Ectodermal cell (in vitro differentiated cells): Measurements from ENCODE around the gene ITGB8. TPM values are rescaled to one million over a fixed set of nuclear protein-coding genes. Genes with fewer than 3 reads are reported as not detected.

Experiments used
- H3K27ac ChIP-seq: 2 replicates; pipeline ENCODE4 v1.7.0; 2013; ENCODE audit warnings: mild to moderate bottlenecking, low read depth, low read length; ENCODE audit not compliant: insufficient read depth, poor library complexity, severe bottlenecking
- H3K27me3 ChIP-seq: 2 replicates; pipeline ENCODE4 v1.7.0; 2013; ENCODE audit warnings: mild to moderate bottlenecking, low read length; ENCODE audit not compliant: insufficient read depth, control insufficient read depth, poor library complexity, severe bottlenecking
- H3K36me3 ChIP-seq: one replicate; pipeline ENCODE4 v1.7.0; 2013; ENCODE audit warnings: low read length; ENCODE audit not compliant: control insufficient read depth, insufficient read depth
- H3K4me1 ChIP-seq: one replicate; pipeline ENCODE4 v1.7.0; 2013; ENCODE audit warnings: low read length; ENCODE audit not compliant: control insufficient read depth, insufficient read depth
- H3K4me3 ChIP-seq: 2 replicates; pipeline ENCODE4 v1.7.0; 2013; ENCODE audit warnings: low read depth, low read length, control low read depth; ENCODE audit not compliant: insufficient read depth
- H3K9me3 ChIP-seq: 2 replicates; pipeline ENCODE4 v1.7.0; 2013; ENCODE audit warnings: mild to moderate bottlenecking, low read length, moderate library complexity; ENCODE audit not compliant: control insufficient read depth
- WGBS, 2 experiments: methylation state at CpG; one replicate each; pipeline ENCODE4 v1.1.7; 2013; ENCODE audit warnings: missing lambda C conversion rate in 2 of 2; 5-methylcytosine and 5-hydroxymethylcytosine counted together
- polyA plus RNA-seq, 4 experiments: library from polyadenylated mRNA; stranded (reverse); fragments of 50-300 nt; gene quantifications; one replicate each; pipeline ENCODE4 v1.2.3, GENCODE V29; 2013

ITGB8 gene
- polyA plus RNA-seq (2013, experiment 1 of 4) = 5.7 TPM
- polyA plus RNA-seq (2013, experiment 2 of 4) = 6.1 TPM
- 5.8 TPM for polyA plus RNA-seq (2013, experiment 3 of 4)
- polyA plus RNA-seq (2013, experiment 4 of 4) = 7.6 TPM

DNA sequence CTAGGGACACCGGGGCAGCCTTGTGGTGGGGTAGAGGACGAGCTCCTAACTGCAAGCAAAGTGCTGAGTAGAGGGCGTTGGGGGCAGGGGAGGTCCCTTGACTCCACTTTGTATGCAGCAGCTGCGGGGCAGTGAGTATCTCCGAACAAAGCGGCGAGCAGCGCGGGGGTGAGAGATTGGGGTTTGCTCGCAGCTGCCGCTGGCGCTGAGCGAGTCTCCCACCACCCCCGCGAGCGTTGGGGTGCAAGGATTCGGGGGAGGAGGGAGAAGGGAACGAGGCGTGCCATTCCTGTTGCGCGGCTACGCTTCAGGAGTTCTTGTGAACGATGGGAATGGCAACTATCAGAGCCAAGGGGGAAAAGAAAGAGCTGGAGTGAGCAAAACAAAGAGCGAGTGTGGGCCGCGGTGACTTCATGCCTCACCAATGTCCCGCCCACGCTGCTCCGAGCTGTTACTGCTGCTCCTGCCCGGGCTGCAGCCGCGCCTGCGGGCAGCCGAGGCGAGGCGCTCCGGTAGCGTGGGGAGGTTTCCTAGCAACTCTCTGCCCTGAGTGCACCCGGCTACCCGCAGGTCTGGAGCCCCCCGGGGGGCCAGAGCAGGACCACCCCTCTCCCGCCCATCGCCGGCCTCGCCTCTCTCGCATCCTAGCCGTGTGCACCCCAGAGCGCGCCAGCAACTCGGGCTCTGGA is at the start of gene ITGB8:
Gene ITGB8 (plus strand): TSS at position 662 of the 689 bp plus-strand sequence. CDS start 907 bp downstream, outside the sequence.
- H3K4me3 ChIP-seq = peak within 1 kb of the TSS; percentile 80
- no peaks in the 10 kb centered on the region for H3K36me3 ChIP-seq
- H3K4me1 ChIP-seq = no peaks in the 10 kb centered on the region
- 0% methylated on average over 50 of the region's 50 CpGs for WGBS, 2 experiments
- H3K9me3 ChIP-seq = no peaks in the 10 kb centered on the region
- H3K27me3 ChIP-seq = peaks cover 5% of the 10 kb centered on the region
- H3K27ac ChIP-seq = peak within 1 kb of the TSS; percentile 99

DNA sequence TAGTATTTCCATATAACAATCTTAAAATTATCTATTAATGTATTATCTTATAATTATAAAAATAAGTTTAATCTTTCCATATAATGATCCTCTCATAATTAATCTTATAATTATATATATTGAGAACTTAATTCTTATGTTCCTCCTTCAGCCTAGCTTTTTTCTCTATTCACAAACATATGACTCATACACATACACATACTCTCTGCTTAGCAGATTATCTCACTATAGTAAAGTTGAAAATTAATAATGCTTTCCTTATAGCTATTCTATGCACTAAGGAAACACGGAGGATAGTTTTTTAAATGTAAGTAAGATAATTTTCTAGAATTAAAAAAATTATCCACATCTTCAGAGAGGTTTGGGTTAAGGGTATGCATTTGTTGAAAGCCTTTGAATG is 47.7 kb upstream of the ITGB8 start:
- Histone ChIP-seq H3K4me3 (no peak overlapping the region), H3K9me3 (no peaks in the 10 kb centered on the region), H3K27ac (no peak overlapping the region), H3K27me3 (no peaks in the 10 kb centered on the region), H3K36me3 (no peaks in the 10 kb centered on the region), H3K4me1 (no peaks in the 10 kb centered on the region)
- WGBS, 2 experiments = no CpG with 5 or more reads among the region's 1 CpG

DNA sequence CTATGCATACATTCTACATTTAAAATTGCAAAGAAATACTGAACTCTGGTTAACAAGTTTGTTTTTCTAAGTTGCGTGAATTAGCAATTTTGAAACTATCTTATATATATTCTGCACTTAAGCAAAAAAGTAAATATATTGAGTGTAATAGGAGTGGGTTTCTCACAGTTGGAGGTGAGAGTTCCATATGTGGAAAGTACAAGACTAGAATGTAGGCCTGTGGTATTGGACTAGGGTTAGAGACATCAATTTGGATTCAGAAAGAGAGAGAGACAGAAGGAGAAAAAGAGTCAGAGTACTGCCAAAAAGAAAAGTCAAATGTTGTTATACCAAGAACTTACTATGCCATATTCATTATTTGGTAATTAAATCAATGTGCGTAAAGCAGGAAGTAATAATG is 47.3 kb upstream of the ITGB8 start:
- Histone ChIP-seq H3K27ac (no peak overlapping the region), H3K4me1 (no peaks in the 10 kb centered on the region), H3K27me3 (no peaks in the 10 kb centered on the region), H3K36me3 (no peaks in the 10 kb centered on the region), H3K4me3 (no peak overlapping the region), H3K9me3 (no peaks in the 10 kb centered on the region)
- no CpG with 5 or more reads among the region's 2 CpGs for WGBS, 2 experiments

DNA sequence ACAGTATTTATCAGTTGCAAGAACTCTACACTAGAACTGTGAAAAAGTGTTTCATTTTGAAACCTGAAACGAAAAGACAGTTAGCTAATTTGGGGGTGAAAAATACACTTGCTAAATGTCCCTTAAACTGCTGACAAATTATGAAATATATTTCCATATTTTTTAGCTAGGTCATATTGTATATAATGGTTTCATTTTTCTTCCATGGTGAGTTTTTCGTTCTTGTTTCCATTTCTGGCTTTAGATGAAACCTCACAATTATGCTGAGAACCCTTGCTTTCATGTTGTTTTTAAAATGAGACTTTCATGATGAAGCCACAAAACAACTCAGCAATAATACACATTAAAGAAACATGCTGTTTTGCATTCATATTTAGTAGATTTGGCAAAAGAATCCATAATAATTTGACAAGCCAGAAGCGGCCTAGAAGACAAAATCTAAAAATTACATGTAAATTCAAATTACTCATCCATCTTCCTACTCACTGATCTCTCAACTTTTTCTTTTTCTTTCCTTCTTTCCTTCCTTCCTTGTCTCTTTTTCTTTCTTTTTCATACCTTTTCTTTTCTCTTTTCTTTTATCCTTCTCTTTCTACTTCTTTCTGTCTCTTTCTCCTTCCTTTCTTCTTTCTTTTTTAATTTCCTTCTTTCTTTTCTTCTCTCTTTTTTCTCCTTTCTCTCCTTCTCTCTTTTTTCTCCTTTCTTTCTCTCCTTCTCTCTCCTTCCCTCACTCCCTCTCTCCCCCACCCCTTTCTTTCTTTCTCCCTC is 46.5 kb upstream of the ITGB8 start:
- 85 to 99% methylated on average over 3 of the region's 3 CpGs for WGBS, 2 experiments
- Histone ChIP-seq H3K4me3 (no peak overlapping the region), H3K27me3 (no peaks in the 10 kb centered on the region), H3K4me1 (no peaks in the 10 kb centered on the region), H3K27ac (no peak overlapping the region), H3K36me3 (no peaks in the 10 kb centered on the region), H3K9me3 (no peaks in the 10 kb centered on the region)

DNA sequence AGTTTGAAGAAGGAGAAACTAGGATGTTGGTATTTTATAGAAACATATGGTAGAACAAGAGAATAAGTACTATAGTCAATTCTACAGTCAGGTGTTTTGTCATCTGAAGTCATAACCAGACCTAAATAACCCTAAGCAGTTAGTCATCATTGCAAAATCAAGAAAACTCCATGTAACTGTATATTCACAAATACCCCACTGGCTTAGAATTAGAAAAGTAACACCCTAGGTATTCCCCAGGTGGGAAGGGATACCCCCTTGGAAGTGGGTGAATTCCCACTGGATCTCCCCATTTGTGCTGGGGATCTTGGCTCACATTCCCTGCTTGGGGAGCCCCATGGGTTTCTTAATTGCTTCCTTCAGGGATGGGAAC is 45.9 kb upstream of the ITGB8 start:
- H3K36me3 ChIP-seq = no peaks in the 10 kb centered on the region
- H3K9me3 ChIP-seq = no peaks in the 10 kb centered on the region
- H3K4me1 ChIP-seq = no peaks in the 10 kb centered on the region
- H3K4me3 ChIP-seq = no peak overlapping the region
- no peaks in the 10 kb centered on the region for H3K27me3 ChIP-seq
- no peak overlapping the region for H3K27ac ChIP-seq

DNA sequence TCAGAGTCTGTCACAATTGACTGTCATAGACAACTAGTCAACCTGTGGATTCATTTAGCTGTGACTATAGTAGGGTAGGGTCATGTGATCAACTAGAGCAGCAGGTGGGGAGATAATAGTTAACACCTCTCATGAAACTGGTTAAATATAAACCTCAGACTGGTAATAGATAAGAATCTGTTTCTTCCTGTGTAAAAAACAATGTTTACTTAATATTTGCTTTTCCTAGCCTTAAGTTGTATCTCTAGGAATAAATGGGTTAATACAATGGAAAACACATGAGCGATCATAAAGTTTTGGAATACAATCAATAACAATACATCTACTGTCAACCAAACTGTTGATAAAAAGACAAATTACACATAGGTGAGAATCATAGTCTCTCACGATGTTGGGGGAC is 43.4 kb upstream of the ITGB8 start:
- WGBS, 2 experiments = 90 to 100% methylated on average over 1 to 2 of the region's 2 CpGs
- no peaks in the 10 kb centered on the region for H3K9me3 ChIP-seq
- no peak overlapping the region for H3K27ac ChIP-seq
- H3K36me3 ChIP-seq = no peaks in the 10 kb centered on the region
- H3K4me1 ChIP-seq = no peaks in the 10 kb centered on the region
- H3K4me3 ChIP-seq = no peak overlapping the region
- no peaks in the 10 kb centered on the region for H3K27me3 ChIP-seq

DNA sequence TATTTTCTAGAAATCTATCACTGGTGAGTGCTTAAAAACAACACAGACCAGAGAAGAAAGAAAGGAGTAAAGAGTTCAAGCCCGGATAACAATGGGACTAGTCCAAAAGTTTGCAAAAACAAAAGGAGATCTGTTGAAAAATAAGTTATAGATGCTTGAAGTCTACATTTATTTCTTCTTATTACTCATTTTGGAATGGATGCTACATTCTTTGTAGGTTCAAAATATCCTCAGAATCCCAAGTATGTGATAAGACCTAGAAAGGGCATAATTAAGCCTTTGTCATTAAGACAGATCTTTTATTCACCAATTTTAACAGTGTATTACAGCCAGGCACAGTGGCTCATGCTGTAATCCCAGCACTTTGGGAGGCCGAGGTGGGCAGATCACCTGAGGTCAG is 42.7 kb upstream of the ITGB8 start:
- no peaks in the 10 kb centered on the region for H3K36me3 ChIP-seq
- no peaks in the 10 kb centered on the region for H3K27me3 ChIP-seq
- 90 to 98% methylated on average over 2 of the region's 2 CpGs for WGBS, 2 experiments
- H3K27ac ChIP-seq = no peak overlapping the region
- H3K4me3 ChIP-seq = no peak overlapping the region
- H3K9me3 ChIP-seq = no peaks in the 10 kb centered on the region
- H3K4me1 ChIP-seq = no peaks in the 10 kb centered on the region

DNA sequence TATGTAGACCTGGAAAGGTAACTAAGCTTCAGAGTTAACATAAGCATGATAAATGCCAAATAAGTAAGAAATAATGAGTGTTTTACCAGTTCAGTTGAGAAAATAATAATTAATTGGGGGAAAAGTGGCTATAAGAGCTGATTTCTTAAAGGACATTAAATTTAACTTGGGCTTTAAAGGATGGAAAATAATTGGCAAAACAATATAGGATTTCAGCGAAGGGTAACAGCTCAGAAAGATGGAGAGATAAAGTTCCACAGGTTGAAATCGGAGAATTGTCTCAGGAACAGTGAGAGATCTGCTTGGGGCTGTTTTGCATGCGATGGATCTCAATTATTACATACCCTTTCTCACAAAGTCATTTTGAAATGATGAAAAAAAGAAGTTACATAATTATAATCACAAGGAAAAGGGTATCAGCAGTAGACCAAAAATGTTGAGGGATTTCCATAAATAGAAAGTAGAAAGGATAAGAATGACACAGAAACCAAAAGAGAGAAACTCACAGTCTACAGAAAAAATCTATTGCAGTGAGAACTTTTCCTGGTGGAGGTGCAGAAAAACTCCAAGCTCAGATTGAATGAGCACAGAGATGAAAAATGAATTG is 40.1 kb upstream of the ITGB8 start:
- Histone ChIP-seq H3K9me3 (no peaks in the 10 kb centered on the region), H3K36me3 (no peaks in the 10 kb centered on the region)
- WGBS, 2 experiments = 71 to 83% methylated on average over 2 to 3 of the region's 3 CpGs

DNA sequence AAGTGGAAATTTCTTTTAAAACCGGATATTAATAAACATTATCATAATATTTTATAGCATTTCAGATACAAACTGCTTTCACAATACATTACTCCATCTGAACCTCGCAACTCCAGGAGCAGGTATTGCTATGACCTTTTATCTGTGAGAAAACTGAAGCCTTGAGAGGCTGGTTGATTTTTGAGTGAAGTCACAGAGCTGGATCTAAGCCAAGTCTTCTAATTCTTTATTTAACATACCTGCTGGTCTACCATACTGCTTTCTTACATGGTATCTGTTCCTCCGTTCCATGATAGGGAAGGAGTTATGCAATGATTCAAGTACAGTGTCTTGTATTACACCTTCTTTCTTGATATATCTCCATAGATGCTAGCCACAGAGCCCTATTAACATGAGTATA is 37.4 kb upstream of the ITGB8 start:
- 97 to 100% methylated on average over 2 of the region's 3 CpGs for WGBS, 2 experiments

More for the DNA sequence above, 40.1 kb upstream of the ITGB8 start:
- Histone ChIP-seq H3K4me1 (no peaks in the 10 kb centered on the region), H3K27ac (no peak overlapping the region), H3K4me3 (no peak overlapping the region), H3K27me3 (no peaks in the 10 kb centered on the region)

DNA sequence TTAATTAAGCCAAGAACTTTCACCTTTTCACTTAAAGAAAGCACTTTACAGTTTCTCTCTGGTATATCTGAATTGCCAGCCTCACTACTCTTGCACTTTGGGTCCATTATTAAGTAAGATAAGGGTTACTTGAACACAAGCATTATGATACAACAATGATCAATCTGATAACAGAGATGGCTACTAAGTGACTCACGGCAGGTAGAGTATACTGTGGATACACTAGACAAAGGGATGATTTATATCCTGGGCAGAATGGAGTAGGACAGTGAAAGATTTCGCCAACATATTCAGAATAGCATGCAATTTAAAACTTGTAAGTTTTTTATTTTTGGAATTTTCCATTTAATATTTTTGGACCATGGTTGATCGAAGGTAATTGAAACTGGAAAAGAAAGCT is 34.3 kb upstream of the ITGB8 start:
- H3K4me1 ChIP-seq = no peaks in the 10 kb centered on the region
- H3K27me3 ChIP-seq = no peaks in the 10 kb centered on the region
- WGBS, 2 experiments = 93 to 100% methylated on average over 3 of the region's 3 CpGs
- no peak overlapping the region for H3K4me3 ChIP-seq
- H3K9me3 ChIP-seq = no peaks in the 10 kb centered on the region
- H3K36me3 ChIP-seq = no peaks in the 10 kb centered on the region
- H3K27ac ChIP-seq = no peak overlapping the region

More for the DNA sequence above, 37.4 kb upstream of the ITGB8 start:
- no peaks in the 10 kb centered on the region for H3K36me3 ChIP-seq
- no peak overlapping the region for H3K27ac ChIP-seq
- no peaks in the 10 kb centered on the region for H3K9me3 ChIP-seq
- H3K27me3 ChIP-seq = no peaks in the 10 kb centered on the region
- no peak overlapping the region for H3K4me3 ChIP-seq
- H3K4me1 ChIP-seq = no peaks in the 10 kb centered on the region
